Sigmoid colon (tissue), 7 donors: ENCODE data around the gene PRDM16. TPM values are rescaled to one million over a fixed set of nuclear protein-coding genes. Genes with fewer than 3 reads are reported as not detected.

Source experiments
- DNase-seq: peaks from one replicate; pipeline ENCODE4 v3.0.0-alpha.2; 2019
- H3K27ac ChIP-seq, 4 donors: fragments of 200-600 bp; sonication (generic); one replicate each; pipeline ENCODE4 v1.5.1; 2016 to 2019; ENCODE audit warnings: mild to moderate bottlenecking in 1 of 4
- H3K27me3 ChIP-seq, 3 donors: fragments of 200-600 bp; sonication (generic); one replicate each; pipeline ENCODE4 v1.5.1; 2019; ENCODE audit warnings: mild to moderate bottlenecking in 1 of 3
- H3K36me3 ChIP-seq, 4 donors: fragments of 200-600 bp; sonication (generic); one replicate each; pipeline ENCODE4 v1.5.1; 2016 to 2019
- H3K4me1 ChIP-seq, 4 donors: fragments of 200-600 bp; sonication (generic); one replicate each; pipeline ENCODE4 v1.5.1; 2017 to 2019
- H3K4me3 ChIP-seq, 4 donors: fragments of 200-600 bp; sonication (generic); one replicate each; pipeline ENCODE4 v1.5.1; 2017 to 2019; ENCODE audit warnings: mild to moderate bottlenecking in 2 of 4, moderate library complexity in 1 of 4
- H3K9me3 ChIP-seq, 4 donors: fragments of 200-600 bp in 3 of 4; sonication (generic) in 3 of 4; one replicate each; pipeline versions ENCODE4 v1.5.1 to v1.6.1; 2013 to 2019
- CTCF ChIP-seq, 4 experiments: fragments of 450-650 bp in 3 of 4; fragments of 200-600 bp in 1 of 4; IDR thresholded peaks; one replicate each; pipeline ENCODE4 v1.5.1; 2016 to 2019; ENCODE audit warnings: antibody characterized with exemption in 4 of 4, mild to moderate bottlenecking in 3 of 4, moderate library complexity in 2 of 4
- EP300 ChIP-seq, 4 donors: sonication (generic); formaldehyde crosslinking; IDR thresholded peaks; one replicate each; pipeline ENCODE4 v1.6.1; 2017; ENCODE audit warnings: antibody characterized with exemption in 4 of 4
- POLR2A ChIP-seq, 2 donors: fragments of 450-650 bp; IDR thresholded peaks; one replicate each; pipeline ENCODE4 v1.6.1; 2016; ENCODE audit warnings: antibody characterized with exemption in 2 of 2, mild to moderate bottlenecking in 2 of 2, moderate library complexity in 2 of 2
- POLR2AphosphoS5 ChIP-seq, 4 donors: sonication (generic); formaldehyde crosslinking; IDR thresholded peaks; one replicate each; pipeline ENCODE4 v1.6.1; 2017; ENCODE audit warnings: antibody characterized with exemption in 4 of 4
- WGBS, 2 donors: extraction: QIAGEN DNeasy Blood & Tissue Kit; methylation state at CpG; one replicate each; pipeline ENCODE4 v1.1.7; 2013; 5-methylcytosine and 5-hydroxymethylcytosine counted together
- intact Hi-C: fragments of 100-400 bp; cut with DNase I; formaldehyde crosslinking; loops from one replicate; pipeline ENCODE4 v1.15.1; 2023
- polyA plus RNA-seq, 3 donors: library from polyadenylated mRNA; stranded (reverse); fragments of 200-250 nt; gene quantifications; one replicate each; pipeline ENCODE4 v1.2.3, GENCODE V29; 2013
- total RNA-seq, 4 donors: library from RNA; depleted of rRNA; stranded (reverse); fragments of >200 nt; gene quantifications; one replicate each; pipeline ENCODE4 v1.1.0, GENCODE V29; 2016
- donor health status: healthy with polysubstance abuse.
- donor health status: Bipolar disorder and iron deficiency.
- donor health status: healthy.

The PRDM16 gene
- total and polyA plus RNA-seq, 7 donors: under 0.01 to 1.7 (median 0.49) TPM

- Histone ChIP-seq H3K36me3 (no peaks in the 10 kb centered on the region), H3K27me3 (peaks cover 0 to 67% (median 23%) of the 10 kb centered on the region in 3 donors), H3K4me1 (no peaks in the 10 kb centered on the region), H3K9me3 (no peaks in the 10 kb centered on the region), H3K4me3 (no peak overlapping the region), H3K27ac (no peak overlapping the region)
- intact Hi-C loops: no loop called here
- TF ChIP-seq CTCF (IDR thresholded peaks at IDR 0.05): no peak
- no peak for TF ChIP-seq POLR2A (IDR thresholded peaks at IDR 0.05)
- TF ChIP-seq POLR2AphosphoS5 (IDR thresholded peaks at IDR 0.05): no peak
- TF ChIP-seq EP300 (IDR thresholded peaks at IDR 0.05): no peak
- 58 to 75% methylated on average over 10 of the region's 10 CpGs for WGBS, 2 donors
- DNase-seq: no peak
Observed at GRCh38 chr1:3381901-3382300, 312.9 kb downstream of the PRDM16 start.

GRCh38 chr1:3382326-3383057, 313.5 kb downstream of the PRDM16 start:
- DNase-seq: no peak
- TF ChIP-seq EP300 (IDR thresholded peaks at IDR 0.05): no peak
- no peak for TF ChIP-seq POLR2AphosphoS5 (IDR thresholded peaks at IDR 0.05)
- TF ChIP-seq CTCF (IDR thresholded peaks at IDR 0.05): no peak
- no peak for TF ChIP-seq POLR2A (IDR thresholded peaks at IDR 0.05)
- intact Hi-C loops: no loop called here
- H3K36me3 ChIP-seq: no peaks in the 10 kb centered on the region
- WGBS, 2 donors: 86 to 89% methylated on average over 14 of the region's 14 CpGs
- no peak overlapping the region for H3K27ac ChIP-seq
- no peaks in the 10 kb centered on the region for H3K9me3 ChIP-seq
- H3K4me3 ChIP-seq: no peak overlapping the region
- peaks cover 0 to 73% (median 29%) of the 10 kb centered on the region in 3 donors for H3K27me3 ChIP-seq
- H3K4me1 ChIP-seq: no peaks in the 10 kb centered on the region

- Histone ChIP-seq H3K4me1 (no peaks in the 10 kb centered on the region), H3K27ac (no peak overlapping the region), H3K4me3 (no peak overlapping the region), H3K27me3 (peaks cover 0 to 85% (median 41%) of the 10 kb centered on the region in 3 donors), H3K36me3 (no peaks in the 10 kb centered on the region), H3K9me3 (no peaks in the 10 kb centered on the region)
- TF ChIP-seq POLR2AphosphoS5 (IDR thresholded peaks at IDR 0.05) (no peak), CTCF (IDR thresholded peaks at IDR 0.05) (no peak), EP300 (IDR thresholded peaks at IDR 0.05) (no peak), POLR2A (IDR thresholded peaks at IDR 0.05) (no peak)
- DNase-seq: no peak
- 76 to 85% methylated on average over 5 of the region's 5 CpGs for WGBS, 2 donors
- intact Hi-C loops: no loop called here
Observed at GRCh38 chr1:3383679-3384078, 314.7 kb downstream of the PRDM16 start.

GRCh38 chr1:3384407-3384806, 315.4 kb downstream of the PRDM16 start:
- H3K4me1 ChIP-seq: no peaks in the 10 kb centered on the region
- peaks cover 5 to 92% (median 48%) of the 10 kb centered on the region in 3 donors for H3K27me3 ChIP-seq
- WGBS, 2 donors: 53 to 62% methylated on average over 12 of the region's 12 CpGs
- no peak for TF ChIP-seq POLR2AphosphoS5 (IDR thresholded peaks at IDR 0.05)
- no peak for TF ChIP-seq CTCF (IDR thresholded peaks at IDR 0.05)
- no peak for TF ChIP-seq EP300 (IDR thresholded peaks at IDR 0.05)
- TF ChIP-seq POLR2A (IDR thresholded peaks at IDR 0.05): no peak
- no peaks in the 10 kb centered on the region for H3K36me3 ChIP-seq
- no peak overlapping the region for H3K27ac ChIP-seq
- intact Hi-C loops: no loop called here
- H3K4me3 ChIP-seq: no peak overlapping the region
- DNase-seq: no peak
- no peaks in the 10 kb centered on the region for H3K9me3 ChIP-seq
